ENCODE measurements around the gene NUDT9.

NUDT9 gene

DNA sequence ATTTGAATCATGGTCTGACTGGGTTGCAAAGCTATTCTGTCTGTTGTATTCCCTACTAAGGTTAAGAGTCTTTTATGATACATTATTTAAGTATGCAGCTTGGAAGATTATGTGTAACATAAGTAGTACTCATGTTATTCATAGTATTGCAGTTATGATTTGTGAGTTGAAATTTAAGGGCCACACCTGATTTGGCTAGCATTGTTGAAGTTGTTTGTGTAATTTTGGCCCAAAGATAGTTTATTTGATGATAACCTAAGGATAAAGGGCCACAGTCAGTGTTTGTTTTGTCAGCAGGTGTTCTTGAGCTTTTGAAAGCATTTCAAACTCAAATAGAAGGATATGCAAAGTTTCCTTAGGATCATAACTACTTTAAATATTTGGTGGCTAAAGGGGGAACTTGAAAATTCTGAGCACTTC lies 38.9 kb downstream of the NUDT9 start:
- no peak overlapping the region for H3K4me3 ChIP-seq
- DNase-seq = no peak
- H3K27ac ChIP-seq = no peak overlapping the region
- H3K4me1 ChIP-seq = peaks cover 0 to 4% (median 0%) of the 10 kb centered on the region in 4 donors
- TF ChIP-seq, protein P1, sequence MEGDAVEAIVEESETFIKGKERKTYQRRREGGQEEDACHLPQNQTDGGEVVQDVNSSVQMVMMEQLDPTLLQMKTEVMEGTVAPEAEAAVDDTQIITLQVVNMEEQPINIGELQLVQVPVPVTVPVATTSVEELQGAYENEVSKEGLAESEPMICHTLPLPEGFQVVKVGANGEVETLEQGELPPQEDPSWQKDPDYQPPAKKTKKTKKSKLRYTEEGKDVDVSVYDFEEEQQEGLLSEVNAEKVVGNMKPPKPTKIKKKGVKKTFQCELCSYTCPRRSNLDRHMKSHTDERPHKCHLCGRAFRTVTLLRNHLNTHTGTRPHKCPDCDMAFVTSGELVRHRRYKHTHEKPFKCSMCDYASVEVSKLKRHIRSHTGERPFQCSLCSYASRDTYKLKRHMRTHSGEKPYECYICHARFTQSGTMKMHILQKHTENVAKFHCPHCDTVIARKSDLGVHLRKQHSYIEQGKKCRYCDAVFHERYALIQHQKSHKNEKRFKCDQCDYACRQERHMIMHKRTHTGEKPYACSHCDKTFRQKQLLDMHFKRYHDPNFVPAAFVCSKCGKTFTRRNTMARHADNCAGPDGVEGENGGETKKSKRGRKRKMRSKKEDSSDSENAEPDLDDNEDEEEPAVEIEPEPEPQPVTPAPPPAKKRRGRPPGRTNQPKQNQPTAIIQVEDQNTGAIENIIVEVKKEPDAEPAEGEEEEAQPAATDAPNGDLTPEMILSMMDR (IDR thresholded peaks at IDR 0.05) = no peak
- no peaks in the 10 kb centered on the region for H3K9me3 ChIP-seq
- H3K27me3 ChIP-seq = no peaks in the 10 kb centered on the region
- intact Hi-C loops (cut with DNase I; ENCODE audit: low total_unique reads) = no loop called here
- H3K36me3 ChIP-seq = peaks cover 8 to 29% (median 22%) of the 10 kb centered on the region in 3 donors

DNA sequence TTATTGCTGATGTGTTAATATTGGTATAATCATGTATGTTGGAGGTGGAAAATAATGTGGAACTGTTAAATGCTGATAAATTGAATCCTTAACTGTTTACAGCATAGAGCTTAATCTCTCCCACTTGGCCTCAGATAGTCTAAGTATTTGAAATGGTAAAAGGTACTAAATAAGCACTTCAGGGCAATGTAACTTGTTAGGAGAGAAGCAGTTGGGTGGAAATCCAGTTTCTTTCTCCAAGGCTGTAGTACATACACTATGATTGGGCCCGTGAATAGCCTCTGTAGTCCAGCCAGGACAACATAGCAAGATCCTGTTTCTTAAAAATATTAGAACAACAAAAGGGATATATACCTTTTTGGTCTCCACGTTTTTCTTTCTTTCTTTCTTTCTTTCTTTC lies 39.7 kb downstream of the NUDT9 start:
- intact Hi-C loops (cut with DNase I; ENCODE audit: low total_unique reads) = no loop called here
- Histone ChIP-seq H3K4me3 (no peak overlapping the region), H3K9me3 (no peaks in the 10 kb centered on the region), H3K27me3 (no peaks in the 10 kb centered on the region), H3K36me3 (peaks cover 8 to 25% (median 17%) of the 10 kb centered on the region in 3 donors), H3K4me1 (peaks cover 0 to 4% (median 0%) of the 10 kb centered on the region in 4 donors), H3K27ac (no peak overlapping the region)
- TF ChIP-seq, protein P1 (IDR thresholded peaks at IDR 0.05) = no peak
- no peak for DNase-seq

DNA sequence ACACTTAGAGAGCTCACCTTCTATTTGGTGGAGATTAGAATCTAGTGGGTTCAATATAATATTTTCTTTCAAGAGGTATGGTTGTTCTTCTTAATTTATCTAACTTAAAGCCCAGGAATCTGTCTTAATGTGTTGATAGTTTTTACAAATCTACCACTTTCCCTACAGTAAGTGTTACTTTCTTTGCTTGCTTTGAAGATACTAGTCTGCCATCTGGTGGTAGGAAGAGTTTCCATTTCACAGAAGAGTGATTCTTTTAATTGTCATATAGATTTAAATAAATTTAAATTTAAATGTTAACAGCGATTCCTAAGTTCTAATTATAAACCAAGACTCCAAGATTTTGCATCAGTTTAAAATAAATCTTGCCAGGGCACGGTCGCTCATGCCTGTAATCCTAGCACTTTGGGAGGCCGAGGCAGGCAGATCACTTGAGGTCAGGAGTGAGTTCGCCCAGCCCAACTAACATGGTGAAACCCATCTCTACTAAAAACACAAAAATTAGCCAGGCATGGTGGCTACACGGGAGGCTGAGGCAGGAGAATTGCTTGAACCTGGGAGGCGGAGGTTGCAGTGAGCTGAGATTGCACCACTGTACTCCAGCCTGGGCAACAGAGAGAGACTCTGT lies 43.5 kb downstream of the NUDT9 start:
- H3K36me3 ChIP-seq = peaks cover 0 to 4% (median 0%) of the 10 kb centered on the region in 3 donors
- intact Hi-C loops (cut with DNase I; ENCODE audit: low total_unique reads) = loop anchor here (5.0 kb wide), 1 partner anchor 89 kb away; no protein-coding TSS in a partner anchor
- no peak overlapping the region for H3K4me3 ChIP-seq
- H3K9me3 ChIP-seq = no peaks in the 10 kb centered on the region
- DNase-seq = no peak
- peak overlapping the region in 1 of 2 donors; percentile 26 for H3K27ac ChIP-seq
- H3K4me1 ChIP-seq = peaks cover 0 to 4% (median 0%) of the 10 kb centered on the region in 4 donors
- TF ChIP-seq, protein P1 (IDR thresholded peaks at IDR 0.05) = peak; percentile 64 to 67
- no peaks in the 10 kb centered on the region for H3K27me3 ChIP-seq

DNA sequence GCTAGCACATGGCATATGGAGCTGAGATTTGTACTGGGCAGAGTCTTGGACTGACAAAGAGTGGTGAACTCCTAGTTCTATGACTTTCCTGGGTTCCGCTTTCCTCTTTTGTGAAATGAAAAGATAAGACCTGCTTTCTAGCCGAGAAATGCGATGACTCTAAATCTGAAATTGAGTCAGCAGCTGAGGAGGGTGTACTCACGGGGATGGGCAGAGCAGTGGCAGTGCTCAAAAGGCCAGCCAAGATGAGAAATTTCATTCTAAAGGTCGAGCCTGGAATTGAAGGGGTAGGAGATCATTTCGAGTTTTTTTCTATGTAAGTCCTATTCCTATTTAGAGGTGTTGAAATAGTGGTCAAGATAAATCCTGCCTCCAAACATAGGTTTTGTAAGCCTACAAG lies 47.0 kb downstream of the NUDT9 start:
- Histone ChIP-seq H3K27me3 (no peaks in the 10 kb centered on the region), H3K9me3 (no peaks in the 10 kb centered on the region), H3K4me3 (no peak overlapping the region), H3K4me1 (peaks cover 0 to 4% (median 0%) of the 10 kb centered on the region in 4 donors), H3K27ac (peak overlapping the region in 1 of 2 donors; percentile 25), H3K36me3 (peaks cover 18 to 24% (median 22%) of the 10 kb centered on the region in 3 donors)
- TF ChIP-seq, protein P1 (IDR thresholded peaks at IDR 0.05) = no peak
- DNase-seq = no peak
- intact Hi-C loops (cut with DNase I; ENCODE audit: low total_unique reads) = loop anchor here (5.0 kb wide), 1 partner anchor 92 kb away; no protein-coding TSS in a partner anchor

DNA sequence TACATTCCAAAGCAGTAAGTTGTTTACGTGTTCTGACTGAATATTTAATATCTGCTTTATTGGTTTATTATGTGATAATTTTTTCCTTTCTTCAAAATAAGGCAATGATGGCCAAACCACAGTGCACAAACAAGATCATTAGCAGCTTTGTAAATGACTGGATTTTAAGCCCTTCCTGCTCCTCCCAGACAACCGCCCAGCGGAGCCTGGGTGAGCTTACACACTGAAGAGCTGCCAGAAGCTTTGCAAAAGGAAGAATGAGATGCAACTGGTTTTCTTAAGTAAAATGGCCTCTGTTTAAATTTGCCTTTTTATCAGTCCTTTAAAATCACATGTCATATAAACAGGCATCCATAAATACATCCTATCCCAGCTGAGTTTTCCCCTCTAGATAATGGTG lies 54.6 kb downstream of the NUDT9 start:
- TF ChIP-seq, protein P1 (IDR thresholded peaks at IDR 0.05) = no peak
- H3K27ac ChIP-seq = peak overlapping the region in 1 of 2 donors; percentile 35
- no peaks in the 10 kb centered on the region for H3K4me1 ChIP-seq
- no peaks in the 10 kb centered on the region for H3K9me3 ChIP-seq
- H3K27me3 ChIP-seq = no peaks in the 10 kb centered on the region
- intact Hi-C loops (cut with DNase I; ENCODE audit: low total_unique reads) = no loop called here
- H3K4me3 ChIP-seq = no peak overlapping the region
- DNase-seq = no peak
- H3K36me3 ChIP-seq = peaks cover 79 to 94% (median 89%) of the 10 kb centered on the region in 3 donors
